Measurements from ENCODE around the gene ADGRD2.

ADGRD2 gene

DNA sequence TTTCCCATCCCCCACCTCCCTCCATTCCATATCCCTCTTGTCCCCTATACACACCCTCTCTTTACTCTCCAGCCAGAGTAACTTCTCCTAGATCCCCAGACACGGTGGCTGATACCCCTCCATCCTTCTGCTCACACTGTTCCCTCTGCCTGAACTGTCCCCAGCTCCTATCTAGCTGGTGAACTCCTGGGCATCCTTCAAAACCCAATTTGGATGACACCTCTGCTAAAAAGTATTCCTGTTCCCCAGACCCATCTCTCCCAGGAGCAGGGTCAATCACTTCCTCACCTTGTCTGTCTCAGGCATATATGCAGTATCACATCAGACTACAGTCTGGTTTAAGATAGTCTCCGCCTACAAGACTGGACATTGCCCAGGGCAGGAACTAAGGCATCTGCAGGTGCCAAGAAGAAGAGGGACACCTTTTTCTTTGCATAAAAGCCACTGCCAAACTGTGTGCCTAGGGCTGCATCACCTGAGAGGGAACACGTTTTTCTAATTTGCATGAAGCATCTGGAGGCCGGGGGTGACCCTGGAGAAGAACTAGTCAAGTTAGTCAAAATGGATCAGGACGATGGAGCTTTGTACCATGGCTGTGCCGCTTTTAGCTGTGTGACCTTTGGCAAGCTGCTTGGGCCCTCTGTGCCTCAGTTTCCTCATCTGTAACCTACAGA, 29.8 kb downstream of the ADGRD2 start:
- no peak for DNase-seq

- no peak for DNase-seq
These were observed 30.4 kb downstream of the ADGRD2 start for GRCh38 chr9:124480621-124480981.

GRCh38 chr9:124481115-124481514, 30.9 kb downstream of the ADGRD2 start:
- no peak for DNase-seq

- no peak for DNase-seq
These were observed 32.3 kb downstream of the ADGRD2 start for GRCh38 chr9:124482431-124483031.

DNA sequence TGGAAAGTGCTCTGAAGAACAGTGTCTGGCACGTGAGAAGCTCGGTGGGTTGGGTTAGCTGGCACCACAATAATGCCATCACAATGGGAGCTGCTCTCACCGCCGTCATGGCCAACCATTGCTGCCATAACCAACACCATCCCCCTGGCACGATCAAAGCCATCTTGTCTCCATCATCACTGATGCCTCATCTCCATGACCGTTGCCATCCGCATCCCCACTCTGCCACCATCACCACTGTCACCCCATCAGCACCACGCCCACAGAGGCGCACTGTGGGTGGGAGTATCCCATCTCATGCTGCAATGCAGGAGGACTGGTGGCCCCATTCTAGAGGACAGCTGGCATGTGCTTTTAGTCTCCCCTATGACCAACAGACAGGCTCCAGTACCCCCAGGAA, 33.2 kb downstream of the ADGRD2 start:
- no peak for DNase-seq

DNA sequence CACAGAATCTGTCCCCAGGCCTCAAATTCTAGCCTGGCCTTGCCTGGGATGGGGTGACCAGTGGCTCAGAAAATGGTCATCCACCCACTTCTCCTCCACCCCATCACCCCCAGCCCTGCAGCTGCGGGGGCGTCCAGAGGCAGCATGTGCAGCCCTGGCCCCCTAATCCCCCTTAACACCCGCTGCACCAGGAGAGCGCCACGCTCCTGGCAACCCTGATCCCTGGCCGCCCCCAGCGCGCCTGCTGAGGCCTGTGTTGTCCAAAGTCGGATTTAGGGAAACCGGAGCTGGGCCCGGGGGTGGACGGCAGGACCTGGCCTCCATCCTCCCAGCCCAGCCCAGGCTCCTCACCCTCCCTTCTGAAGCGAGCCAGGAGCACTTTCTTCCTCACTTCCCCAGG, 35.0 kb downstream of the ADGRD2 start:
- DNase-seq: no peak

GRCh38 chr9:124485936-124486335, 35.7 kb downstream of the ADGRD2 start:
- DNase-seq: no peak

GRCh38 chr9:124486778-124487259, 36.6 kb downstream of the ADGRD2 start:
- no peak for DNase-seq

DNA sequence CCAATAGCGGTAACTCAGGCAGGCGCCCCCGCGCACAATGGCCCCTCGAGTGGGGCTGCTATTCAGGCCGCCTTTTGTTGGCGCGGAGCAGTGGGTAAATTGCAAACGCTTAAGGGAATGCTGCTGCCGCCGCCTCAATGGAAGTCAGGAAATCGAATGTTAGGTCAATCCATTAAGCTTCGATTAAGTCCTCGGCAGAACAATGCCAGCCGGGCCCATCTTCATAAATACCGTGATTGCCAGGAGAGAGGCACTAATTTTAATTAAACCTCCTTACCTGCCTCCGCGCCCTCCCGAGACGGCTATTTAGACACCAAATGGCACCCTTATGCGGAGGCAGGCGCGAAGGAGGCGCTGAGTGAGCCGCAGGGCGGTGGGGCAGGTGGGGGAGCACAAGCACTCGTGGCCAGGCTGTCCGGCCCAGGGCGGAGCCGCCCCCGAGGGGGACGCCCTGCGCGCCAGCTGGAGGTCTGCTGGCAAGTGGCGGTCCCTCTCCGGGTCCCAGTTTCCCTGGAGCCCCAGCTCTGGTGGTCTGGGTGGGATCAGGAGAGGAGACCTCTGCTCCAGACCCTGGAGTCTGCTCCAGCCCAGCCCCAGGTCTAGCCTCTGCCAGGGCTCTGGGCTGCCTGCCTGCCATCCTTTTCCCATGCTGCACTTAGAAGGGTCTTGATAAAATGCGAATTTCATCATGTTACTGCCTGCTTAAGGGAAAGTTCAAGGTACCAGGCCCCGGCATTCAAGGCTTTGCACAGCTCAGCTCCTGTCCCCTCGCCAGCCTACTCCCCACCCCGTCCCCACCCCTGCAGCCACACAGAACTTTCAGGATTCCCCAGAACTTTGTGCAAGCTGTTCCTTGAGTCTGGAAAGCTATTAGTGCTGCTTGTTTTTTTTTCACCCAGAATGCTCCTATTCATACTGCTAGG, 37.3 kb downstream of the ADGRD2 start:
- DNase-seq: no peak

GRCh38 chr9:124488641-124489210, 38.5 kb downstream of the ADGRD2 start:
- no peak for DNase-seq

DNA sequence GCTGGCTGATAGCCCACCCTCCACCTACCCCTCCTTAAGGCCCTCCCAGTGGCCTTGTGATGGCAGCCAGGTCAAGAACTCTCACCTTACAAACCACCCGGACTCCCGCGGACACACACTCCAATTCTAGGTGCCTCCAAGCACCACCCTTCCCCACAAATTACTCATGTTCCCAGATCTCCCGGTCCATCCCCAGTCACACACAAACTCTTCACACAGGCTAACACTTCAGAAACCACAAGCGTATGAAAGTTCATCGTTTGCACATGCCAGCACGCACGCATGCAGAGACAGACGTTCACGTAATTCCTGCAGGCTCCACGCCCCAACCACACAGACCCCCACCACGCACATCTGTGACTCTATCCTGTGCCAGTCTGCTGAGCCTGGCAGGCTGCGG, 39.0 kb downstream of the ADGRD2 start:
- no peak for DNase-seq

DNA sequence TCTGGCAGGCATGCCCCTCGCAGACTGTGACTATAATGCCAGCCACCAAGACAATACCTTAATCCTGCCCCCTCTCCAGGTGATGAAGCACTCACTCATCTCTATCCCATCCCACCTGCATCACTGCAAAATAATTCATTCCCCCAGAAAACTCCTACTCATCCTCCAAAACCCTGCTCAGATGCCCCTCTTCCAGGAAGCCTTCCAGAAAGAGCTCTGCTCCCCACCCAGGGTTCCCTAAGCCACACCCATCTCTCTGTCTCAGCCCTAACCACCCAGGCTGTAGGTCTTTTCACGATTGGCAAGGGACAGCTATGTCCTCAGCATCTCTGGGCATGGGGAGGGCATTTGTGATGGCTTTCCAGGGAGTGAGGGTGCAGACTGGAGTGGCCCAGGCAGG, 39.8 kb downstream of the ADGRD2 start:
- no peak for DNase-seq

DNA sequence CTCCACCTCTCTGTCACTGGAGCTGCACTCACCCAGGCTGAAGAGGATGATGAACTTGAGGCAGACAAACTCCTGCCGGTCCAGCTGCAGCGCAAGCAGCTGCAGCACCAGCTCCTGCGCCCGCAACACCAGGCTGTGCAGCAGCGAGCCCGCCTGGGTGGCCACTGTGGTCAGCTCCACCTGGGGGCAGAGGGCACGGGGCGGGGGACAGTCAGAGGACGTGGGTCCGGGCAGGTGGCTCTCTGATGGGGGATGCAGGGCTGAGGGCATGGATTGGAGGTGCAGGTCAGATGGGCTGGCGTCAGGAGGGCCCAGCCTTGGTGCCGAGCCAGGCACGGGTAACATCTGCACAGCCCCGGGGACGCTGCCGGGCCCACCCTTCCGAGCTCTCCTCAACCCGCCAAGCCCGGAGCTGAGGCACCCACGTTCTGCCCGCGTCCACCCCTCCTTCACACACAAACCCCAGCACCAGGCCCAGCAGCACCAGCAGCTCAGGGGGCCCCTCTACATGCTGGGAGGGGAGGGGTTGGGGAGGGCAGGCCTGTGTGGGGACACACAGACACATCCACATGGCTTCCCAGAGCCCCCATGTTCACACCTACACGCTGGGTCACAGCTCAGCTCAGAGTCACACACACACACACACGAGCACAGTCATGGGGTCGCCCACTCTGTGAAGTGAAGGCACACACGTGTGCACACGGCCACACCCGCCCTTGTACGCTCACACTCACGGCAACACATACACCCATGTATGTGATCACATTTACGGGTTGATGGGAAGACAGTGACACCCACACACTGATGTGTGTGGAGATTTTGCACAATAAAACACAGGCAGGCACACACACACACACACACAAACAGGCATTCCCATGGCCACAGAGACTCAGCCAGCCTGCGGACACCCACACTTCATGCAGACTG, 41.1 kb downstream of the ADGRD2 start:
- DNase-seq: no peak

DNA sequence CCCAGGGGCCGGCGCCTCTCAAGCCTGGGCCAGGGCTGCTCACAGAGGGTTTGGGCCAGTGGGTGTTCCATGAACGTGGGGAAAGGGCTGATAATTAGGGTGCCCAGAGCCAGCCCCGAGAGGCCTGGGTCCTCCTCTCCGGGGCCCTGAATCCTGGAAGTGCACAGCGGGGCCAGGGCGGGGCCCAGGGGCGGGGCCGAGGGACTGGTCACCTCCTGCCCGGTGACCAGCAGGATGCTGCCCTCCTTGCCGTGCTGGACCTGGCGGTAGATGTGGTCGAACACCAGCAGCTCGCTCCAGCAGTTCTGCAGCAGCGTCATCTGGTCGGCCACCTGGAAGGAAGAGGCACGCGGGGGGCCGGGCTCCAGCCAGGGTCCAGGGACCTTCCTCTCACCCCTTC, 42.6 kb downstream of the ADGRD2 start:
- no peak for DNase-seq

GRCh38 chr9:124493218-124493617, 43.0 kb downstream of the ADGRD2 start:
- DNase-seq: no peak

DNA sequence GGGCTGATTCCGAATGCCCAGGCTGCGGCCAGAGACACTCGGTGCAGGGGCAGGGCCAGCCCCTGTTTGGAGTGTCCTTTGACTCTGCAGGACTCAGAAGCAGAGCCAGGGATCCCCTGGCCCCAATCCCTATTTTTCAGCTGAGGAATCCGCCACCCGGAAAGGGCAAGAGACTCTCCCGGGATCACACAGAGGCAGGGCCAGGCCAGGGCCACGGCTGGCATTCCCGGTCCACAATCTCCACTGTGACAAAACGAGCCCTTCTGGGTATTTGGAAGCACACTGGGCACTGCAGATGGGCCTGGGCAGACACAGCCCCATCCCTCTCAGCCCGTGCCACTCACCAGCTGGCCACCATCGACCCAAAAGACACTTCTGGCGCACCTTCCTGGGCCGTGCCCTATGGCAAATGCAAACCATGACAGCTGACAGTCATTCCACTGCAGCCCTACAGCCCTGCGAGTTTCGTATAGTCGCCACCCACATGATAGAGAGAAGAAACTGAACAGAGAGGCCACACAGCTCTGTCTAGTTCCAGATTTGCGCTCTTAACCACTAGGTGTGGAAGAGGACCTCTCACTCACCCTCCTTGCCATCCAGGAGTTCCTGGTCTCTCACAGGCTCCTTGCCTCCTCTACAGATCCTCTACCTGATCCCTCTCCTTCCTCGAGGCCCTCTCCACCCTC, 43.7 kb downstream of the ADGRD2 start:
- DNase-seq: no peak

DNA sequence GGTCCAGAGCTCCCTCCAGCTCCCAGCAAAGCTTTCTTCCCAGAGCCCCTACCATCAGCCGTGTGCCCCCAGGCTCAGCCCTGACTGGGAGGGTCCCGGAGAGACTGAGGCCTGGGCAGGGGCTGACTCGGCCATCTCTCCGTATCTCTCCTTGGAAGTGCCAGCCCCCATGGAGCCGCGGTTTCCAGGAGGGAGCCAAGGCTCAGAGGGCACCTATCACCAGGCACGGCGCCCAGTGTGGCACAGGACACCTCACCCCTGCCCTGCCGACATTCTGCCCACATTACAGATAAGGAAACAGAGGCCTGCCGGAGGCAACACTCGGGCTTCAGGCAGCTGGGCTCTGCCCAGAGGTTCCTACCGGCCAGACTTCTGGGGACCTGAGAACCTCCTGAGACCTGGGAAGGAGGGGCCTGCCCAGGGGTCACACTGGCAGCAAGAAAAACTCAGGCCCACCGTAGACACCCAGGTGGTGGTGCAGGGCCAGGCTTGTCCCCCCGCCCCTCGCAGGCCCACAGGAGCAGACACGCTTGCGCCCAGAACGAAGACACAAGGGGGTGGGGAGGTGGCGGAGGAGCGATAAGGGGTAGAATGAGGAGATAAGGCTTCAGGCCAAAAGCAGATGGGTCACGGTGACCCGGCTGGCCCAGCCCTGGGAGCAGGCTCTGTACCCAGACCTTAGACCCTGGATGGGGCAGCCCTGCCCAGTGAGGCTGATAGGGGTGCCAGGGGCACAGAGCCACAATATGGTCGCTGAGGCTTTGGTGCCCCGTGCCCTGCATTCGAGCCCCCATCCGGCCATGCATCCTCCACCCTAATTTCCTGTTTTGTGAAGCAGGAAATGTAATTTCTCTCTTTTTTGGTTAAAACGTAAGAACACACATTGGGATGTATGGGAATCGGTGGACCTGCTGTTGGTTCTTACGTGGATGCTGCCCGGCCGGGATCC, 45.1 kb downstream of the ADGRD2 start:
- DNase-seq: no peak

DNA sequence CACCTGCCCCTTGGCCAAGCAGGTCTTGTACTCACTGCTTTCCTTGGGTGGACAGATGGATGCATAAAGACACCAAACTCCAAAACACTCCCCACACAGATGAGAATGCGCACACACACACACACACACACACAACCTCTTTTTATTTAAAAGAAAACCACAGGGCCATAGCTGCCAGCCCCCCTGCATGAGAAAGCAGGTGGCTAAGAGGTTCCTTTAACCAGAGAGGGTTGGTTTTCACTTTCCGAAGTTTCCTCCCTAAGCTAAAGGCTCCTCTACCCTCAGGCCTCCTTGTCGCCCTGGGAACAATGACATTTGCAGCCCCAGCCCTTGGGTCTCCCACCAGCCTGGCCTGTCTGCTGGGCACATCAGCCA, 45.8 kb downstream of the ADGRD2 start:
- no peak for DNase-seq

- DNase-seq: no peak
These were observed 46.2 kb downstream of the ADGRD2 start for GRCh38 chr9:124496463-124496862.

DNA sequence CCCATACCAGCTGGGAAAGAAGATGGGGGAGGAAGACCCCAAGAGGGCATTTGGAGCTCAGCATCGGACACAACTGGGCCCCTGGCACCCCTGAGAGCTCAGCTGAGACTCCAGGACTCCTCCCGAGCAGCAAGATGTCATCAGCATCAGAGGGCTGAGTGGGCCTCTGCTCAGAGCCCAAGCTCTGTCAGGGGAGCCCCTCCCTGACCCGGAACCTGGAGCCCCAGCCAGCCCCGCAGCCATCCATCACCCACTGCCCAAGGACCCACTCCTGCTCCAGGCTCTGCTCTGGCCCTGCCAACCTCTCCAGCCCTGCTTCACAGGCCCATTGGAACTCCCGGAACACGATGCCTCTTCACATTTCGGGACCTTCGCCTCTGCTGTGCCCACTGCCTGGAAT, 47.2 kb downstream of the ADGRD2 start:
- DNase-seq: no peak

DNA sequence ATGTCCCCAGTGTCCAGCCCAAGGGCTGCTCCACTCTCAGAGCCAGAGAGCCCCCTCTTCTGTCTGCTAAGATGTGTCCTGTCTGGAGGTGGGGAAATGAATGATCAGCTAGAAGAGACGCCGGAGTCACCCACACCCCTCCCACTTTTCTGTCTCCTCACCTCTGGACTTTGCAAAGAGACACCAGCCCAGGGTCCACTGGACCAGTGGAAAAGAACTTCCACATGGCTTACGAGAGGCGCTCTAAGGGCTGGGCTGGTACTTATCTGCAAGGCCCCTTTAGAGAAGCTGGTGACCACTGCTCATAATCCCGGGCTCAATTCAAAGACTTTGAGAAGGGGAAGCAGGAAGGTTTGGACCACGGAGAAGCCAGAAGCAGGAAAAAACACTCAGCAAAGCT, 47.8 kb downstream of the ADGRD2 start:
- DNase-seq: no peak

Data from amniotic stem cell (primary cell).